Body of pancreas (tissue), 4 donors: ENCODE results near the gene SLC35E1.

Source experiments
- CTCF ChIP-seq, 7 experiments: fragments of 450-650 bp in 4 of 7; fragments of 200-600 bp in 3 of 7; sonication (generic) in 3 of 7; IDR thresholded peaks; one replicate each; pipeline ENCODE4 v1.5.1; 2016 to 2019; ENCODE audit warnings: antibody characterized with exemption in 7 of 7
- POLR2A ChIP-seq, 3 donors: fragments of 450-650 bp; IDR thresholded peaks; one replicate each; pipeline ENCODE4 v1.6.1; 2016; ENCODE audit warnings: antibody characterized with exemption in 3 of 3, mild to moderate bottlenecking in 2 of 3

GRCh38 chr19:16612636-16613035 is 40.4 kb upstream of the SLC35E1 start:
- TF ChIP-seq CTCF (IDR thresholded peaks at IDR 0.05) = no peak
- TF ChIP-seq POLR2A (IDR thresholded peaks at IDR 0.05) = no peak
